IPS DF 4.7 (cell line): ENCODE results near the gene CLDN11.

Experiments used
- DNase-seq: peaks from one replicate; pipeline ENCODE4 v3.0.0-alpha.2; 2013; ENCODE audit warnings: low spot score; ENCODE audit errors: extremely low read depth

CLDN11 gene

GRCh38 chr3:170426240-170426797 lies 7.7 kb downstream of the CLDN11 start:
- no peak for DNase-seq

DNA sequence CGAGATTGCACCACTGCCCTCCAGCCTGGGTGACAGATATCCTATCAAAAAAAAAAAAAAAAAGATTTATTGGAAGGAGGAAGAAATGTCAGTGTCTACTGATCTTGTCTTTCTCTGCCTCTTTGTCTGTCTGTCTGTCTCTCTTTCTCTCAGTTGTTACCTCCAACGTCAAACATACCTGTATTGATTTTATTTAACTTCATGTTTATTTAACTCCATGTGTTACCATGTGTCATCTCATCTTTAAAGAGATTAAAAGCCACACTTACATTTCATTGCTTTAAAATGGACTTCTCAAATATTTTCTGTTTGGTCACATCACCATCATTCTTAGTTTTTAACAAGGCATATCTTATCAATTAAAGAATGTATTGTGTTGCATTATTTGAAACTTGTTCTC lies 9.4 kb downstream of the CLDN11 start:
- no peak for DNase-seq

DNA sequence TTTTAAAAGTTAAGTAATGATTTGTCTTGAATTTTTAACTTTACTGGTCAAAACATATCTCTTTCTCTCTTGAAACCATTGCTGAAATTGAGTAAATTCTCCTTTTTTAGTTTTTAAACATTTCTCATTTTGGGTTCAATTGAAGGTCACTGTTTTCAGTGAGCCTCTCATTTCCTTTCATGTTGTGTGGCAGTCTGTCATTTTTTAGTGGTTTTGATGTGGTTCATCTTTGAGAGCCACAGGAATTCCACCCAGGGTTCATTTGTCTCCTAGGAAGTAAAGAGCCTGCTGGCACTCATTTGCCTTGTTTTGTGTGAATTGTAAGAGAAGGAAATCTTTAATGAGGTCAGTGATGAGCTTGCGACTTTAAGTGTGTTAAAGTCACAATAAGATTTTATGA lies 10.4 kb downstream of the CLDN11 start:
- no peak for DNase-seq

- DNase-seq: no peak
Measured at GRCh38 chr3:170431054-170431453, 12.4 kb downstream of the CLDN11 start.

DNA sequence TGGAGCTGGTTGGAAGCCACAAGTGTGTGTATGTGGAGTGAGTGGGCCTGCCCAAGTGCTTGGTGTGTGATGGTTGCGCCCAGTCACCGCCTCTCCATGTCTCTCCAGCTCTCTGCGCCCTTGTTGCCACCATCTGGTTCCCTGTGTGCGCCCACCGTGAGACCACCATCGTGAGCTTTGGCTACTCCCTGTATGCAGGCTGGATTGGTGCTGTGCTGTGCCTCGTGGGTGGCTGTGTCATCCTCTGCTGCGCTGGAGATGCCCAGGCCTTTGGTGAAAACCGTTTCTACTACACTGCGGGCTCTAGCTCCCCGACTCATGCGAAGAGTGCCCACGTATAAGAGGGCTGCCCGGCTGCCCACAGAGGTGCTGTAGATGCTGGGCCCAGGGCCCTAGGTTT lies 13.7 kb downstream of the CLDN11 start:
- DNase-seq: no peak

GRCh38 chr3:170436697-170437096 lies 18.0 kb downstream of the CLDN11 start:
- DNase-seq: no peak

DNA sequence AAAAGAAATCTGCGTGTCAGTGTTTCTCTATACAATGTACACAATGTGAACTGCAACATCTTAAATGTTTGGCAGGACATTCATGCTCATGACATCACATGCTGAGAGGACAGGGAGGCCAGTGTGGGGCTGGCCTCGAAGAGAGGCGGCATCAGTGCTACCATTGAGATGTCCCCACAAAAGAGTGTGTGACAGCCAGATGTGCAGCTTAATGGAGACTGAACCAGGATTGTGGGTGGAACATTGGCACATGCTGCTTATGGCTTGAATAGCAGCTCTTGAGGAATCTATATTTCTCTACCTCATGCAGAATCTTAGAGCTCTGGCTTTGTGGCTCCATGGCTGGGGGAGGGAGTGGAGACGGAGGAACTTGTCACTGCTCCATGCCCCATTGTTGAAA lies 18.5 kb downstream of the CLDN11 start:
- no peak for DNase-seq

GRCh38 chr3:170437696-170438407 lies 19.2 kb downstream of the CLDN11 start:
- no peak for DNase-seq

GRCh38 chr3:170438836-170439235 lies 20.2 kb downstream of the CLDN11 start:
- DNase-seq: no peak

GRCh38 chr3:170440344-170440743 lies 21.7 kb downstream of the CLDN11 start:
- no peak for DNase-seq

DNA sequence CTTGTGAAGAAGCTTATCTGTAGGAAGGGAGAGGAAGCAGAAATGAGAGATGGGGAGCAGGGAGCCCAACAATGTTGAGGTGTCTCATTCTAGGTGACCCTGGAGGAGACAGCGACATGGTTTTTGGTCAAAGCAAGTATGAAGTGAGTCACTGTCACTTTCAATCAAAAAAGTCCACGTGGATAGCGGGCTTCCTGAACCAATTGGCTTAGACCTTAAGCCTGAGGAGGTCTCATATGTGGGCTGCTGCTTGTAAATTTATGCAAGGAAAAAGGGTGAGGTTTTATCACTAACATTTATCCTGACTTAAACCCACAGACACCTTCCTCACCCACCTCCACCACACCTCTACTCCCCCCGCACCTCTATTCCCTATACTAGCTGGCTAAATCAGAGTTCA lies 22.7 kb downstream of the CLDN11 start:
- DNase-seq: no peak

DNA sequence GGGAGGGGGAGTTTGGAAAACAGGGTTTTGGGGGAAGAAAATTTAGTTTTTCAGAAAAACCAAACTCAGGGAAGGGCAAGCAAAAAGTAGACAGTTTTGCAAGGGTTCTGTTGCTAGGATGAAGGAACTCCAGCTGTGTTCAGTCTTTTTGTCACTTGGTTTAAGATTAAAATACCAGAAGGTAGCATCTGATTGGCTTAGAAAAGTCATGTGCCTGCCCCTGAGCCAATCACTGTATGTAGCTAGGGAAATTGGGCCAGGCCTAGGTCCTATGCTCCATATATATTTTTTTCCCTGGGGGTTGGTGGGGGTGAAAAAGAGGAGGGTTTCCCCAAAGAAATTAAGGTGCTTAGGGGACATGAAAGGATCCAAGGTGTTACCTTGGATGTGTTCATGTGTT lies 24.3 kb downstream of the CLDN11 start:
- no peak for DNase-seq

DNA sequence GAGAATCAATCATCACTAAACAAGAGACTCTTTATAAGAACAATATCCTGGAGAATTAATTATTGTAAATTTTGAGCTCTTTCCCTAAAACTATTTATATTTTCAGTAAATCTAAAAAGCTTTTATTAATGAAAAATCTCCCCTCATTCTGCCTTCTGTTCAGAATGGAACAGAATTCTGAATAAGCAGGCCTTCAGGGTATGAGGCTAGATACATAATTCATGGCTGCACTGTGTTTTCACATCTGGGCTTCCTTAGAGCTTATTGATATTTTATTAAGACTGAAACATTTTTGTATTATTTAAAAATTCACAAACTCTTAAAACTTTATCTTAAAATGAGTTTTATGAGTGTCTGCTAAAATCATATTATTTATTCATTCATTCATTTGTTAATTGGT lies 24.8 kb downstream of the CLDN11 start:
- DNase-seq: no peak

GRCh38 chr3:170448584-170448983 lies 29.9 kb downstream of the CLDN11 start:
- no peak for DNase-seq

- no peak for DNase-seq
Measured at GRCh38 chr3:170450039-170450438, 31.4 kb downstream of the CLDN11 start.

DNA sequence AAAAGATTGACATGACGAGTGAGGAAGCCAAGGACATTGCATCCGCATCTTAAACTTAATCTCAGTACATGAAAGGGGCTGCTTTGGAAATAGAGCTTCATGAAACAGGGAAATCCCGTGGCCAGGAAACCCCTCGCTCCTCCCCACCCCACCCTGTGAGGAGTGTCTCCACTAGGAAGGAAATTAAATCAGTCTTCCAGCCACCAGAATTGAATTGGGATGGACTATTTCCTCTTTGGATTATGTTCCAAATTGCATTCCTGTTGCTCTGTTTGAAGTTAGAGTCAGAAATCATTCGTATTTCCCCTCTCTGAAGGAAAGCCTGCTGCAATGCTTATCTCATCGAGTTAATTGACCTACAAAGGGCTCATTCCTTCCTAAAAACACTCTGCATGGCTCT lies 35.8 kb downstream of the CLDN11 start:
- DNase-seq: no peak

DNA sequence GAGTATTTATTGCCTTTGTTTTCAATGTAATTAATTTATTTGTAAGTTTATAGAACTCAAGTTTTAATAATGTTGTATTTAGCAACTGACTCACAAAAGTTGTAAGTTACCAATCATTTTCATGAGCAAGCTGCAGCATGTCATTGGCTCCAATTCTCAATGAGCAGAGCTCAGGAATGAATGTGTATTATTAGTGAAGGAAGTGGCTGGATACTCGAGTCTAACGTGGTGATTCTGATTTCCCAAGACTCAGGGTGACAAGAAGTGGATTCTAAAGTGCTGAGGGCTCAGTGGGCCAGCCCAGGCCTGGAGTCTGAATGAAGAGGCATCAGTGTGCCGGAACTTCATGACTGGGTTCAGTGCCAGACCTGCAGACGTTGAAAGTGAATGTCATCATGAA lies 39.6 kb downstream of the CLDN11 start:
- DNase-seq: no peak

DNA sequence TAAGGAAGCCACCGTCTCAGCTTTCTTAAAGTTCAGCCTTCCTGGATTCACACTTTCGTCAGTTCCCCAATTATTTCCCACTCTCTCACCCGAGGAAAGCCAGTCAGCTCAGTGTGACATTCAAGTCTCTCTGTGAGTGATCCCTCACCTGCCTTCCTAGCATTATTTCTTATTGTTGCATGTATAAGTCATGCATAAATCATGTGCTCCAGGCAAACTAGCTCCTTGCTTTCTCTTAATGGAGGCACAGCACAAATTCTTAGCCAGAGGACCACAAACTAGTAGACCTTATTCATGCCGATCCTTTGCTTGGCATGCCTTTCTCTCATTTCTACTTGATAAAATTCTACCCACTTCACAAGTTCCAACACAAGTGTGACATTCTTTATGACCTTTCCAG lies 44.3 kb downstream of the CLDN11 start:
- no peak for DNase-seq

DNA sequence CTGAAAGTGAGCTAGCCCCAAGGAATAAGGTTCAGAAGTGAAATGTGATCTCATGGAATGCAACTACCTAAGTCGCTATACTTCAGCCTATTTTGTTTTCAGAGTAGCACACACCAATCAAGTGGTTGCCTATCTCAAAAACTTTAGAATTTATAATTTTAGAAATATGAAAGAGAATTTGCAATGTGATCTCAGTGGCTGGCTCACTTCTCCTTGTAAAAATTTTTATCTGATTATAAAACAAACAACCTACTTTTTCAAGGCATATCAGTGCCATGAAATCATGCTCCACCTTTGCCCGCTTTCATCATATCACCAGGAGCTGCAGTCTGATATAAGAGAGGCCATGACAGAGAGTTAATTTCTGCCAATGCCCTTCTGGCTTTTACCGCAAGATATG lies 47.3 kb downstream of the CLDN11 start:
- DNase-seq: no peak

DNA sequence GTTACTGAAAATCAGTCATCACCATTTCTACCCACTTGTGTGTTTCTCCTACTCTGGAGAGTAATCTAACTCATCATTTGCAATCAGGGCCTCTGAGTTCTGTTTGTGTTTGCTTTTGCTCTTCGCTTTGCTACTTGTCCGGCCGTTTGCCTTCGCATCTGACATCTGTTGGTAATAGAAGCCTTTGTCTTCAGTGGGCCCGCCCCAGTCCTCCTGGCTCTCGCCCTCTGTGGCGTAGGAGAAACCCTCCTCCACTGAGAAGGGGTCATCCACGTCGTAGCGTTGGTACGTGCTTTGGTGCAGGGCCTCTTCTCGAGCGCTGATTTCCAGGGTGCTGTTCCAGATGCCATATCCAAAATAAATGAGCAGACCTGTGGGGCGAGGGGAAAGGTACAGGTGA lies 48.3 kb downstream of the CLDN11 start:
- DNase-seq: no peak

DNA sequence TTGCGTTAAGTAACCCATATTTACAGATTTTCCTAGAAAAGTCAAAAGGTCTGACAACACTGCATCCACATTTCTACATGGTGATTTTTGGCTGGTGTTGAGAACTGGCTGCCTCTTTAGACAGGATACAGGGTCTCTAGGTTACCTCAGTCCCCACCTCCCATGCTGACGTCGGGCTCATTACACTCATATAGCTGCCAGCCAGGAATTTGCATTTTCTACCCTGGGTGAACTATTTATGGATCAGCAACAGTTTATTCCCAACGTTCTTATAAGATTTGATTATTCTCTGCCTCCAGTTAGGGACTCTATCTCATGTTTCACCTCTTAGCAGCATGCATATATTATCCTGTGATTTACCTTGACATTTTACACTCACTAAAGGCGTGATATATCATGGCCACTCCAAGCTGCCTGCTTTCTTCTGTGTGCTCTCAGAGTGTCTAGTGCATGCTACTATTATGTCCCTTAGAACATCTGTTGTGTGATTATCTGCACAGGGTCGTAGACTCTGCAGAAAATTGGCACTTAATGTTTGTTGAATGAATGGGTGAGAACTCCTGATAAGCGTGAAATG lies 49.0 kb downstream of the CLDN11 start:
- DNase-seq: no peak

DNA sequence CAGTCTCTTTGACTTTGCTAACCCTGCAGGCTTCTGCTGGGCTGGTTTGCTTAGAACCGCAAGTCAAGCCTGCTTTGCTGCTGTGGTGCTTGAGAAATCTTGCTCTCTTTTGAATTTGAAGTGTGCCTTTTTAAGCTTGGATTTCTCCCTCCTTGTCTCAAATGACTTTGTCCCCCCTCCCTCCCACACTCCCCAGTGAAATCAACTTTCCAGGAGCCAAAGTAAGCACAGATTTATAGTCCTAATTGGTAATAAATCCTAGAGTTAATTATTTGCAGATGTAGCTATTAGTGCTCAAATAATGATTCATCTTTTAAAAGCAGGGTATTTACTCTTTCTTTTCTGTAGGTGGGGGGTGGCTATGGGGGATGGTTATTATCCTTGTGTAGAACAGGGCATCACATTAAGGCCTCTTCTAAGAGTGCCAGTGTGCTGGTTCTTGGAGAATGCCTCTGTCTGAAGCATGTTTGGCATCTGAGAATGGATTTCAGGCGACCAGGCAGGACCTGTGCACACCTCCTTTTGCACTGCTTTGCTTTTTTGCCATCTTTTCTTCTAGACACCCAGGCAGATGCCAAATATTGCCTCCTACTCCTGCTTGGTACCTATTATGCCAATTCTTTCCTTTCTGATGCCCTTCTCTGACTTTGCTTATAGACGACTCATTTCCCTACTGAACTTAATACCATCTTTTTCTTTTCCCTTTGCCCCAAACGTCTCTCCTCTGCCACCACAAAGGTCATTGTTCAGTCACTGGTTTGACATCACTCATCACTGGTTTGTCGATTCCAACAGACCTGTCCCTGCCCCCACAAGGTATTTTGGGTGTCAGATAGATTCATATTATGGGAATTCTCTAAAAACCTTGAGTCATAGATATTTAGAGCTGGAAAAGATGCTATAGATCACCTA lies 50.7 kb downstream of the CLDN11 start:
- no peak for DNase-seq
